Activated naive CD4-positive, alpha-beta T cell treated with anti-CD3 and anti-CD28 coated beads, Interleukin-2, amount 50 U/mL, for 24 hours (primary cell): Measurements from ENCODE around the gene RNF133.

Experiments
- H3K27ac Mint-ChIP-seq: one replicate; pipeline ENCODE4 v1.8.0; 2021; ENCODE audit warnings: mild to moderate bottlenecking, mixed read lengths
- H3K27me3 Mint-ChIP-seq: one replicate; pipeline ENCODE4 v1.8.0; 2021; ENCODE audit warnings: mixed read lengths
- H3K36me3 Mint-ChIP-seq: one replicate; pipeline ENCODE4 v1.8.0; 2021; ENCODE audit warnings: mixed read lengths
- H3K4me1 Mint-ChIP-seq: one replicate; pipeline ENCODE4 v1.8.0; 2021; ENCODE audit warnings: mixed read lengths
- H3K4me3 Mint-ChIP-seq: one replicate; pipeline ENCODE4 v1.8.0; 2021; ENCODE audit warnings: mild to moderate bottlenecking, mixed read lengths
- H3K9me3 Mint-ChIP-seq: one replicate; pipeline ENCODE4 v1.8.0; 2021; ENCODE audit warnings: mixed read lengths

Gene RNF133

GRCh38 chr7:122675621-122676020 lies 23.3 kb downstream of the RNF133 start:
- no peaks in the 10 kb centered on the region for H3K27me3 Mint-ChIP-seq
- no peak overlapping the region for H3K4me3 Mint-ChIP-seq
- H3K9me3 Mint-ChIP-seq = no peaks in the 10 kb centered on the region
- H3K36me3 Mint-ChIP-seq = no peaks in the 10 kb centered on the region
- no peak overlapping the region for H3K27ac Mint-ChIP-seq
- H3K4me1 Mint-ChIP-seq = no peaks in the 10 kb centered on the region

- Mint-ChIP-seq H3K27me3 (no peaks in the 10 kb centered on the region), H3K9me3 (no peaks in the 10 kb centered on the region), H3K4me1 (no peaks in the 10 kb centered on the region), H3K27ac (no peak overlapping the region), H3K36me3 (no peaks in the 10 kb centered on the region), H3K4me3 (no peak overlapping the region)
Observed at GRCh38 chr7:122675011-122675410, 23.9 kb downstream of the RNF133 start.

GRCh38 chr7:122674502-122674901 lies 24.4 kb downstream of the RNF133 start:
- Mint-ChIP-seq H3K27me3 (no peaks in the 10 kb centered on the region), H3K27ac (no peak overlapping the region), H3K4me3 (no peak overlapping the region), H3K4me1 (no peaks in the 10 kb centered on the region), H3K9me3 (no peaks in the 10 kb centered on the region), H3K36me3 (no peaks in the 10 kb centered on the region)

GRCh38 chr7:122673951-122674350 lies 25.0 kb downstream of the RNF133 start:
- Mint-ChIP-seq H3K4me1 (no peaks in the 10 kb centered on the region), H3K36me3 (no peaks in the 10 kb centered on the region), H3K4me3 (no peak overlapping the region), H3K27ac (no peak overlapping the region), H3K27me3 (no peaks in the 10 kb centered on the region), H3K9me3 (no peaks in the 10 kb centered on the region)

- Mint-ChIP-seq H3K27ac (no peak overlapping the region), H3K4me1 (no peaks in the 10 kb centered on the region)
Observed at GRCh38 chr7:122672536-122672935, 26.4 kb downstream of the RNF133 start.

GRCh38 chr7:122663733-122664132 lies 35.2 kb downstream of the RNF133 start:
- no peaks in the 10 kb centered on the region for H3K36me3 Mint-ChIP-seq
- H3K27me3 Mint-ChIP-seq = no peaks in the 10 kb centered on the region
- H3K4me3 Mint-ChIP-seq = no peak overlapping the region
- no peaks in the 10 kb centered on the region for H3K9me3 Mint-ChIP-seq
- no peak overlapping the region for H3K27ac Mint-ChIP-seq
- H3K4me1 Mint-ChIP-seq = no peaks in the 10 kb centered on the region

More at GRCh38 chr7:122672536-122672935, 26.4 kb downstream of the RNF133 start:
- no peaks in the 10 kb centered on the region for H3K9me3 Mint-ChIP-seq
- no peak overlapping the region for H3K4me3 Mint-ChIP-seq
- no peaks in the 10 kb centered on the region for H3K27me3 Mint-ChIP-seq
- H3K36me3 Mint-ChIP-seq = no peaks in the 10 kb centered on the region

- no peaks in the 10 kb centered on the region for H3K9me3 Mint-ChIP-seq
- no peaks in the 10 kb centered on the region for H3K36me3 Mint-ChIP-seq
- H3K4me1 Mint-ChIP-seq = no peaks in the 10 kb centered on the region
- H3K27me3 Mint-ChIP-seq = no peaks in the 10 kb centered on the region
- H3K27ac Mint-ChIP-seq = no peak overlapping the region
- no peak overlapping the region for H3K4me3 Mint-ChIP-seq
Observed at GRCh38 chr7:122658856-122659255, 40.1 kb downstream of the RNF133 start.

- Mint-ChIP-seq H3K27ac (no peak overlapping the region), H3K27me3 (no peaks in the 10 kb centered on the region), H3K4me1 (no peaks in the 10 kb centered on the region), H3K9me3 (no peaks in the 10 kb centered on the region), H3K4me3 (no peak overlapping the region), H3K36me3 (no peaks in the 10 kb centered on the region)
Observed at GRCh38 chr7:122653685-122654084, 45.2 kb downstream of the RNF133 start.

- no peak overlapping the region for H3K27ac Mint-ChIP-seq
- H3K4me3 Mint-ChIP-seq = no peak overlapping the region
- H3K4me1 Mint-ChIP-seq = no peaks in the 10 kb centered on the region
Observed at GRCh38 chr7:122652876-122653275, 46.0 kb downstream of the RNF133 start.

GRCh38 chr7:122651451-122651850 lies 47.5 kb downstream of the RNF133 start:
- Mint-ChIP-seq H3K36me3 (no peaks in the 10 kb centered on the region), H3K9me3 (peaks cover 10% of the 10 kb centered on the region), H3K27me3 (no peaks in the 10 kb centered on the region), H3K4me3 (no peak overlapping the region), H3K4me1 (no peaks in the 10 kb centered on the region), H3K27ac (no peak overlapping the region)

More at GRCh38 chr7:122652876-122653275, 46.0 kb downstream of the RNF133 start:
- Mint-ChIP-seq H3K9me3 (no peaks in the 10 kb centered on the region), H3K36me3 (no peaks in the 10 kb centered on the region), H3K27me3 (no peaks in the 10 kb centered on the region)
